GM19035 (cell line): ENCODE measurements around the gene SLC22A23.

Source experiments
- ATAC-seq: cut with Tn5 transposase; IDR thresholded peaks from one replicate; pipeline ENCODE4 v1.9.1; 2021; ENCODE audit not compliant: unreplicated experiment

SLC22A23 gene

DNA sequence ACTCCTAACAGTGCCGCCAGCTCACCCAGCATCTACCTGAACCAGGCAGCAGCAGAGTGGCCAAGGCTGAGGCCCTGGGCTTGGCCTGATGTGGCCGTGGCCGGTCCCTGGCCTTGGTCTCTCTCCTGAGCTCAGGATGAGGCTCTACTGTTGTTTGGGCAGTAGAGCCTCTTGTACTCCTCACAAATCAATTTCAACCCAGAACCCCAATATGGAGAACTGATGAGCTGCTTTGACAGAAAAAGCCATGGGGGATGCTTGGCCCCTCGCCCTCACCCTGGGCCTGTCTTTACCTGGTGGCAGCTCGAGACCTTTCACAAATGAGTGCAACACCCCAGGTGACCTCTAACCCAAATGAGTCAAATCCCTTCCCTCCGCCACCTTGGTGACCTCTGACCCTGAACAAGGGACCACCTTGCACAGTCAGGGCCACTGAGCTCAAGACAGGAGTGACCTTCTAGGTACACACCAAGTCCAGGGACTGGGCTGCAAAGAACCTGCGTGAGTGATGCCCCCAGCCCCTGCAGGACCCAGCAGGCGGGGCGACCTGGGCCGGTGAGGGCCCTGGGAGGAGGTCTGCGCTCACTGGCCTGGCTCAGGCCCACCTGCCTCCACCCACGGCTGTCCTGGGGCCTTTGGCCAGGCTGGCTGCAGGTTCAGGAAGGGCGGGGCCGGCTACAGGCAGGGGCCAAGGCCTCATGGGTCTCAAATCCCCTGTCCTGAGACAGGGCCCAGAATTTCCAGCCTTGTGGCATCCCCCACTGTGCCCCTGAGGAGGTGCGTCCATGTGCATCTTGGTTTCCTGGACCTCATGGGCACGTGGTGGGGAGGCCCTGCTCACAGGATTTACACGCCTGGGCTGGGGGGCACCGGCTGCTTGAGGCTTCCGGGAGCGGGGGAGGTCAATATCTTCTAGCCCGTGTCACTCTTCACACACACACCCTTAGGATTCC is 167.9 kb downstream of the SLC22A23 start:
- ATAC-seq: no peak

DNA sequence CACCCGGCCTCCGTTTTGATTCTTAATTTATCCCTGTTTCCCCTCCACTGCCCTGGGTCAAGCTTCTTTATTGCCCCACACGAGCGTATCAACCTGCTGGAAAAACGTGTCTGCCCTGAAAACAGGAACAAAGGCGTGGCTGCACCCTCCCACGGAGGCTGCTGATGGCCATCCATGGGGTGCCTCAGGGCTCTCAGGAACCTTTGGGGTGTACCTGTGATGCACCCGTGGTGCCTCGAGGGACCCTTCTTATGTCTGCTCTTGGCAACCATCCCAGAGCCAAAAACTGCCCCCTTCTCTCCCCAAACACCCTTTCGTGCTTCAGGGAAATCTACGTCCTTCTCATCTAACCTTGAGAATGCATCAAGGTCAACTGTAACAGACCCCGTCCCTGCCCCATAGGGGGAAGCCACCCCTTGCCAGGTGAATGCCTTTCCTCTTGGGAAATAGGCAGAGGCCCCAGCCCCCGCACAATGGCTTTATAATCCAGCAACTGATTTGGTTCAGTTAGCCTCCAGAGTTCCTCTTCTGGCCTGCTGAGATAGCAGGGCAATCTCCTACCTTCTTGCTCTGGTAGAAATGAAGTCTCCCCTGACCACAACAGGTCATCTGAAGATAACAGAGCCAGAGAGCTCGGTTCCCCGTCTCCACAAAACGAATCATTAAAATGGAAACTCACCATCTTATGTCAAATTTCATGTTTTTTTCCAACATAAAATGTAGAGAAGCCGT is 168.7 kb downstream of the SLC22A23 start:
- ATAC-seq: no peak

DNA sequence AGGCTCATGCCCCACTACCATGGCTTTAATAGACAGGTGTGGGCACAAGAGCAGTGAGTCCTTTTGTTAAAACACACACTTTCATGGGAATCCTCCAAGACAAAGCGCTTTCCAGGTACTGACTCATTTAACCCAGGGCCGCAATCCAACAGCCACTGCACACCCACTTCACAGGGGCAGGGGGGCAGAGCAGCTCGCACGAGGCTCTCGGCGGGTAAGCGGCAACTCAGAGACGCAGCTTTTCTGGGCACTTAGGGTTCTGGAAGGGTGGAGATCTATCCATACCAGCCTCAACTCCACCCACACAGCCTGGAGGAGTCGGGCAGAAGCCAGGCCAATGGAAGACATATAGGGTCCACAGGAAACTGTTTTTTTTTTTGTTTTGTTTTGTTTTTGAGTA is 169.5 kb downstream of the SLC22A23 start:
- no peak for ATAC-seq

DNA sequence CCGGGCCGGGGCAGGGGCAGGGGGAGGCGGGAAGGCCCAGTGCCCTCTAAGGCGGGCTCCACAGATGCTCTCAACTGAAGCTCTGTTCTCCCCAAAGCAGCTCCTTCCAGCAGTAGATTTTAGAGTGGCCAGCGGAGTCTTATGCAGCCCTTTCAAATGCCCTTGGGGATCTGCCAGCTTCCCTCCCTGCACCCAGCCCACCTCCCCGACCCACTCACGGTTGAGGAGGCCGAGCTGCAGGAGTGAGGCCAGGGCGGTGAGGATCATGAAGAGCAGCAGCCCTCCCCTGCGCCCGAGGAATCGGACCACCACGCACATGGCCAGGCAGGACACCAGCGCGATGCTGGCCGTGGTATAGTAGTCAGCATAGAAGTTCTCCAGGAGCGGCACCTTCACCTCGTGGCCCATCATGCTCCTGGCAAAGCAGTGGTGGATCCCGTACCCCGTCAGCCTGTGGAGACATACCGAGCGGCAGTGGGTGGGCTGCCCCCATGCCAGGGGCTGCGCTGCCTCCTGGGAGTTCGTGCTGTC is 170.1 kb downstream of the SLC22A23 start:
- ATAC-seq: no peak

DNA sequence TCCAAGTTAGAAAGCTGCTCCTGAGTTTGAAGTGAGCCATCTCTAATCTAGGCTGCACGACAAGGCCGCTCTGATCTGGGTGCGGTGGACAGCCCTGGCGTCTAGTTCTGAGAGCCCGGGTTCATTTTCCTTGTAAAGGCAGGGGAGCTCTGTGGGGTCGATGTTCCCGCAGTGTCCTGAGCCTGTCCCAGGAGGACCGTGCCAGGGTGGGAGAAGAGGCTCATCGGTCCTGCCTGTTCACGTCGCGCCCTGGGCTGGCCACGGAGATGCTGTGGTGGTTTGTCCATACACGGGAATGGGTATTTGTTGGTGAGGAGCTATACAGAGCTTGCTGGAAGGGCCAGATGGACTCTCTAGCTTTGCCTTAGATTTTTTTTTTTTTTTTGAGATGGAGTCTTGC is 171.1 kb downstream of the SLC22A23 start:
- ATAC-seq: no peak

DNA sequence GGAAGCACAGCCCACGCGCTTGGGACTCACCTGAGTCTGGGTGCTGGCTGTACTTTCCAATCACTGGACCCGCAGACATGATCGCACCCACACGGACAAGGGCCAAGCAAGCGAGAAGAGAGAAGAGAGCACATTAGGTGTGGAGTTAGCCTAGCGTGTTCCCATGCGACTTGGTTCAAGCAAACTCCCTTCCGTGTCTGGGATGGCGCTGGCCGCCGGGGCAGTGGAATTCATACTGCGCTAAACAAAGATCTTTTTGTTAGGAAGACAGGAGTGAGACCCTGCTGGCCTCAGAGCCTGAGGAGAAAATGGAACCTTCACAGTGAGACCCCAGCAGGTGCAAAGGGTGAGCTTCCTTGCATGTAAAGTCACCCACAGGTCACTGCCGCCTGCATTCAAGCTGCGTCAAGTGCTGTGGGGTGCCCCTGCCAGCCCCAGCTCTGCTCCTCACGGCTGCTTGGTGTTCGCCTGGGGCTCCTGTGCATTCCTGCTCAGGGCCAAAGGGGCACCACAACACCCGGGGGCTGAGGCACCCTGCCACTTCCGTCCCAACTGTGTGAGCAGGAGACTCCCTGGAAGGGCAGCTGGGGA is 171.7 kb downstream of the SLC22A23 start:
- ATAC-seq: no peak

DNA sequence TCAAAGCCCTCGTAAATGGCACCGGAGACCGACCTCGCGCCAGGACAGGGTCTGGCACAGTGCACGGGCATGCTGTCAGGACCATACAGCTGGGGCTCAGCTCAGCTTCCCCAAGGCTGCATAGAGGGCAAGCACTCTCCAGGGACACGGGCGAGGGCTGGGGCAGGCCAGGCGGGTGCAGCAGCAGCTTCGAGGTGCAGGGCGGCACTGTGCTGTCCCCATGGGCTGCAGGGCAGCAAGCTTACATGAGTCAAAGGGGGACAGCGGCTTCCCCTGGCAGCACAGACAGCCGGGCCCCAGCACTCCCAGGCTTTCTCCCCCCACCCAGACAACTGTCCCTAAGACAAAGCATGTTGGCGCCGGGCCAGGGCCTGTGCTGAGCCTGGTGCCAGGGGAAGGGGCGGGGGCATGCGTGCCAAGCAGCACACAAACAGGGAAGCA is 172.4 kb downstream of the SLC22A23 start:
- ATAC-seq: no peak

DNA sequence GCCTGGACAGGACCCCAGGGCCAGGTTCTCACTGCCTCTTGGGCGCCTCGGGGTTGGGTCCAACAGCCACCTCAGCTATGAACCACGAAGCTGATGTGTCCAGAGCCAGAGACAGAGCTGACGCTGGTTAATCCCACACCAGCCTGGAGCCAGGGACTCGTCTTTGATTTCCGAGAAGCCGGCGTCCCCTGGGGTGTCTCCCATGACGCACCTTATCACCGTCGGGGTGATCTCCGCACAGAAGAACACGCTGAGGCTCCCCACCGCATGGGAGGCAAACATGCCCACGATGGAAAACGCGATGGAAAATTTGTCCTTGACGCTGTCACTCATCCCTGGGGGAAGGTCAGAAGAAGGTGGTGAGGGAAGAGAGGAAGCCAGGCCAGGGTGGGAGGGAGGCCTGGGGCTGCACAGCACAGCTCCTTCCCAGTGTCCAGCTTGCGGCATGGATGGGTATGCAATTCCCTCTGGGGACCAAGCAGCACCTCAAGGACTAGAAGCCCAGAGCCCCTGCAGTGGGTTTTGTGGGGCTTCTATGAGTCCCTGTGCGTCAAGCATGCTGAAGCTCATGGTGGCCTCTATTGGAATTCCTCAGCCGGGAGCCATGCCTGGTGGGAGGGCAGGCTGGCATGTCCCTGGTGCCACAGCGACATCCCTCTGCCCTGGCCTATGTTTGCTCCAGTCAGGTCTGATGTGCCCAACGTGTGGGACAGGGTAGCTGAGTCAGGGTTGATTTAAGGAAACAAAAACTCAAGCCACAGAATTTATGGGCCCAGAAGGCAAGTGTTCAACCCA is 173.0 kb downstream of the SLC22A23 start:
- ATAC-seq: no peak

DNA sequence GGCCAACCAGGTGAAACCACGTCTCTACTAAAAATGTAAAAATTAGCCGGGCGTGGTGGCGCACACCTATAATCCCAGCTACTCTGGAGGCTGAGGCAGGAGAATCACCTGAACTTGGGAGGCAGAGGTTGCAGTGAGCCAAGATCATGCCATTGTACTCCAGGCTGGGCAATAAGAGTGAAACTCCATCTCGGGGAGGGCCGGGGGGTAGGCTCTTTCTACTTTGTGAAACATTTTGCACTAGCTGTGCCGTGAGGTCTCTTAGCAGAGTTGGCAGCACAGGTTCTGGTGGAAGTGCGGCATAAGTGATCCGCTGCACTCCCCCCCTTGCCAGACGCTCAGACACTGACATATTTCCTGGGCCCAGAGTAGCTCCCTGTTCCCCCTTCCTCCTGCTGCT is 173.6 kb downstream of the SLC22A23 start:
- ATAC-seq: no peak

DNA sequence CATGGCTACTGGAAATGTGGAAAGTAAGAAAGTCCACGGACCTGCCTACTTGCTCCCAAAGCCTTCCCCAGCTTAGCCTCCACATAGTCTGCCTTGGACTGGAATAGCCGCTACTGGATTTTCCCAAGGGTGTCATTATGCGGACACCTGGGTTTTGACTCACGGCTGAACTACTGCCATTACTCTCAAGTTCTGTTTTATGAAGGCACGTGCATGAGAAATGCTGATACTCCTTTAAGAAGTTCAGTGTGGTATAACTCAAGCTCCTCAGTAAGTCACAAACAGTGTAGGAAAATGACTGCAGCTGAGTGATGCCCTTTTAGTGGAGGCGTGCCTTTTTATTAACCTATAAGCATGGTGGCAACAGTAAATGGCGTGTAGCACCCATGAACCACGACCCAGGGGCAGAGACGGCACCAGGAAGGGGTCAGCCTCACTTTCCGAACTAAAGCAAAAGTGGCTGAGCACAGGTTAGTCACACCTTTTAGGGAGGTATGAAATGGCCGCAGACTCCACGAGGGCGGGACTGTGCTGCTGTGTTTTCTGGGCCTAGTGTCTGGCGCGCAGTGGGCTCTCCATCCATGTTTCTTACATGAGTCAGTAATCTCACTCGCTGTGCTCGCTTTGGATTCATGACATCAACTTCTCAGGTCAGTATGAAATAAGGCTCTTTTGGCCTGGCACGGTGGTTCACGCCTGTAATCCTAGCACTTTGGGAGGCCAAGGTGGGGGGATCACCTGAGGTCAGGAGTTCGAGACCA is 174.2 kb downstream of the SLC22A23 start:
- ATAC-seq: no peak

DNA sequence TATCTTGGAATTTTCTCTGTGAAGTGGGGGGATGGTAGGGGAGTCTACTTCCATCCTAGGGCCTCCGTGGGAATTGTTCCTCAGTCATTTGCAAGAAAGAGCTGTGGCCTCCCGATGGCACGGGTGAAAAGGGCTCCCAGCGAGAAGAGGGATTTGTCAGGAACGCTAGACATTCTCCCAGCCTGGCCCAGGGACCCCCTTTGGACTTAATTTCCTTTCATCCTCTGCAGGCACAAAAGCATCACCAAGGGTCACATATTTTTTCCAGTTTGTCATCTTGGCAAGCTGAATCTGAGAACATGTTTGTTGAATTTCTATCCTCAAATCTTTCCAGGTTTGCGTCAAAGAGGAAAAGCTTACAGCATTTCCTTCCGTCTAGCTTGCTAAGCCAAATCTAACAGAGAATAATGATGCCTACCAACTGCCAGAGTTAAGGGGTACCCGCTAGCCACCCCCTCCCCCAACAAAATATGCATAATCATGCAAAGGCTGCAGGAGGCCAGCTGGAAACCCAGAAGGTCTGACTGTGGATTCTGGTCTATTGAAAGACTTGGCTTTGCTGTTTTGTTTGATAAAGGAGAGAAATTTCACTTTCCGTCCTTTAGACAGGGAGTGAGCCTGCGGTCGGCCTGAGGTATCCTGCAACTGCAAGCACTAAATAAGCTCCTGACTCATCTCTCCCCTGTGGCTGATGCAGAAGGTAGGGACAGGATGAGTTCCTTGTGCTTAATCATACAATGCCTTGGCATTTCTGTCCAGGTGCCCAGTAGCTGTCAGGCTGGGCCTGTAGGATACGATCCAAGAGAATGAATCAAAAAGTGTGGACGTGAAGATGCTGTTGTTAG is 175.0 kb downstream of the SLC22A23 start:
- no peak for ATAC-seq

DNA sequence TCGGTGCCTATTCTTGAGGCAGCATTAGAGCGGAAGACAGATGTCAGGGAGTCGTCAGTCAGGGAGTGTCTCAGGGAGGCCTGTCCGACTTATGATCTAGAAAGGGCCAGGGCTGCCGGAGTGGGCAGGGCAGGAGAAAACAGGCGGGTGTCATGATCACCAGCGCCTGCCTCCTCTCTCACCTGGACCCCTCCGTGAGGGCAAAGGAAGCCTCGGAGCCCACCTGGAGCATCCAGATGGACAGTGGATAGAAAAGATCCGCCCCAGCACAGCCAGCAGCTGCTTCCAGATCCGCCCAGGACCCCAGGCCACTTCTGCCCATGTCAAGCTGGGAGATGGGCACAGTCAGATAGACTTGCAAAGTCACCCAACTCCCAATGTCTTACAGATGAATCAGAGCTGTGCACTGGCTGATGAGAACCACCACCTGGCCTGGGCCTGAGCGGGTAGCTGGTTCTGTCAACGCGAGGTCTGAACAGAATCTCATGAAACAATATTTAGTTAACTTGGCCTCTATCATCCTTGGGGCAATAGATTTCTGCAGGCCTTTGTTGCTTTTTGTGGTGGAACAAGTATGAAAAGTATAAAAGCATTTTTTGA is 175.9 kb downstream of the SLC22A23 start:
- no peak for ATAC-seq

DNA sequence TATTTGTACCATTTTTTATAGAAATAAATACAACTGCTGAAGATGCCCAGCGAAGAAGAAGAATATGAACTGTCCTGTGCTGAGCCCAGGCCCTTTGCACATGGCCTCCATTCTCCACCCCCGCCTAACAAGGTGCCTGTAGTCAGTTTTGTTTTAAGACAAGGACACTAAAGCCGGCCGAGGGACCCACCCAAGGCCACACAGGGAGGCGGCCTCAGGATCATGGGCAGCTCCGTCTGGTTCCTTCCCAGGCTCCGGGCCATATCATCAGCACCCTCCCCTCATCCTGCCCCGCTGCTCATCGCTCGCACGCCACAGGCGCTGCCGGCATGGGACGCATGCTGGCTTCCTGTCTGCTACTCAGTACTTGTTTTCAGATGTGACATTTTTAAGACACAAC is 176.8 kb downstream of the SLC22A23 start:
- no peak for ATAC-seq

DNA sequence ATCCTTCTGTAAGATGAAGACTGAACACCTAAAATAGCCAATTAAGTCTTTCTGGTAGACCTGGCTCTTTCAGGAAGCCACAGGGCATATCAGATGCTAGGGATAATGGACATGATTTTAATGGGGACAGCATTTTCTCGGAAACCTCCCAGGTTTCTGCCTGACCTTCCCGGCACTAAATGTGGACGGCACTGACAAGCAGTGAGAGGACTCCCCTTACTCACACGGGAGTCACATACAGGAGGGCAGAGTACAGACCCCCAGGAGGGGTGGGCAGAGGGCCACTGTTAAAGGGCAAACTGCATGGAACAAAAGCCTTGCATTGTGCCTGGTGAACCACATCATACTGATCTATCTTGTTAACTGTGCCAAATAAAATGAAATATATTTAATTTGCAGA is 178.2 kb downstream of the SLC22A23 start:
- no peak for ATAC-seq

DNA sequence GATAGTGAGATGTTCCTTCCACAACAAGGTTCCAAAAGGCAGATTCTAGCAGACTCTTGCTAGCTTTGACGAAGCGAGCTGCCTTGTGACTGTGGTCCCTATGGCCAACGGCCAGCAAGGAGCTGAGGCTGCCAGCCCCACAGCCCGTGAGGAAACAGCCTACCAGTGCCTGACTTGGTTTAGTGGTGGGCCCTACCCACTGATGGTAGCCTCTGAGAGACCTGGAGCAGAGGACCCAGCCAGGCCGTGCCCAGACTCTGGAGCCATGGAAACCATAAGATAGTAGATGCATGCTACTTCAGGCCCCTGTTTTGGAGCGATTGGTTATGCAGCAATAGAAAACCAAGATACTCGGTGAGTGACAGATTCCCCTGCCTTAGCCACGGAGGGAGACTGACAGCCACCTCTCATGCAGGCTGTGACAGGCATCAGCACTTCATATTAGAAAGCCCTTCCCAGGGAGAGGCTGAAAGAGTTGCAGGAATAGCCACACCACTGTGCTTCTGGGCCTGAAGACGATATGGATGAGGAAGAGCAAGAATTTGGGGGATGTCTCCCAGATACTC is 178.9 kb downstream of the SLC22A23 start:
- no peak for ATAC-seq

DNA sequence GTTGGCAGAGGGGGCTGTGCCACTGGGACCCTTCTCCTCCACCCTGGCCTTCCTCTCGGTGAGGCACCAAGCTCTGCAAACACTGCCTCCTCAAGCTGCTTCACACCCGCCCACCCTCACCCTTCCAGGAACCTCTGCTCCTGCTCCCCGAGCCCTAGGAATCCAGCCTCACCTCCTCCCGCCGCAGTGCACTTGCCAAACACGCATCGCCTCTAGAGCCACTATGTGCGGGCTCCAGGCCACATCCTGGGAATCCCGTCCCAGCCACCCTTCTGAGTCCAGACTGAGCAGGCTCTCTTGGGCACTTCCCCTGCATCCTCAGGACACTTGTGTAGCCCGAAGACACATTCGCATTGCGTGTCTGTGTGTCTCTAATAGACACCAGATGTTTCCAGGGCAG is 179.6 kb downstream of the SLC22A23 start:
- no peak for ATAC-seq

DNA sequence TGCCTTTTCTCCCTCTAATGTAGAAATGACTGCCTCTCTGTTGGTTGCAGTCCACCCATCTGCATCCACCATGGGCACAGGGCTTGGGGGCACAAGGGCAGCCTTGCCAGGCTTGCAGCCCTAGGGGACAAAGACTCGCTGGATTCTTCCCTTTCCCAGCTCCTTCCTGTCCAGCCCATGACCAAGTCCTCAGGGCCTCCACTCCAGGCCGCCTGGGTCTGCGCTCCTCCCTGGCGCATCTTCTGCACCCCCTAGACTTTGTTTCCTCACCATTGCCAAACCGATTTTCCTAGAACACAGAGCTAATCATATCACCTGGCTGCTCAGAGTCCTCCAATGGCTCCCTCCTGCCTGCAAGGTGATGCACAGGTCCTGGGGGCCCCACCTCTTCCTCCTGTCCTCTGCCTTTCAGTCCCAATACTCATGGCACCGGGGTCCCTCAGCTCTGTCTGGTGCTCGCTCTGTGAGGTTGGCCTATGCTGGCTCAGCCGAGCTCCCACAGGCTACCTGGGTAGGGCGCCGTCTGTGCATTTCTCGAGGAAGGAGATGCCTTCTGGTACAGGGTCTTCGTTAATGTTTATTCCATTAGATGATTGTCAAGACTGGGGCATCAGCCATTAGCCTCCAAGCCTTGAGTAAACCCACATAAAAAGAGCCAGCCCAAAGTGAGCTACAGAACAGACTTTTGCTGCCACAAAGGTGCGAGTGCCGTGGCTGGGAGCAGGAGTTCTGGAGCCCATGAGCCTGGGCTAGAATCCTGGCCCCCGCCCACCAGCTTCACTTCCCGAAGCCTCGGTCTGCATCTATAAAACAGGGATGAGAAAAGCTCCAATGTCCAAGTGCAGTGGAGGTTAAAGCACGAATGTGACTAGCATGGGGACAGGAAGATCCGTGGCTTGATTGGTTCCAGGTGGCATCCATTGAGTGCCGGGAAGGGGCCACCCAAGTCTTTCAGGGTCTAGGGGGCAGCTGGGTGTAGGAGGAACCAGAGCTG is 180.4 kb downstream of the SLC22A23 start:
- ATAC-seq: no peak
